Upper lobe of right lung (tissue), 1 donor: ENCODE data around the gene PCTP. TPM values are rescaled to one million over a fixed set of nuclear protein-coding genes. Genes with fewer than 3 reads are reported as not detected.

ENCODE experiments used
- ATAC-seq: fragments of 200-7000 bp; cut with Tn5 transposase; one replicate; pipeline ENCODE4 v1.9.1; 2020; ENCODE audit warnings: mild to moderate bottlenecking, moderate library complexity
- DNase-seq: peaks from one replicate; pipeline ENCODE4 v3.0.0-alpha.2; 2020
- H3K27ac ChIP-seq: fragments of 200-600 bp; one replicate; pipeline ENCODE4 v1.8.0; 2022
- H3K27me3 ChIP-seq: fragments of 200-600 bp; one replicate; pipeline ENCODE4 v1.8.0; 2022; ENCODE audit warnings: mild to moderate bottlenecking
- H3K36me3 ChIP-seq: fragments of 200-600 bp; one replicate; pipeline ENCODE4 v1.8.0; 2022
- H3K4me1 ChIP-seq: fragments of 200-600 bp; one replicate; pipeline ENCODE4 v1.8.0; 2022
- H3K4me3 ChIP-seq: fragments of 200-600 bp; one replicate; pipeline ENCODE4 v1.8.0; 2022; ENCODE audit warnings: mild to moderate bottlenecking
- H3K9me3 ChIP-seq: fragments of 200-600 bp; one replicate; pipeline ENCODE4 v1.8.0; 2022
- CTCF ChIP-seq: fragments of 200-600 bp; IDR thresholded peaks from one replicate; pipeline ENCODE4 v1.8.0; 2022; ENCODE audit warnings: antibody characterized with exemption
- intact Hi-C: fragments of 100-400 bp; cut with DNase I; formaldehyde crosslinking; loops from one replicate; pipeline ENCODE4 v1.11.0; 2022
- total RNA-seq: library from RNA; stranded (reverse); fragmentation: NEBNext Ultra II Directional; extraction: Animal tissue kit (Norgen Biotek cat#: 25700); gene quantifications from one replicate; pipeline ENCODE4 v1.2.1, GENCODE V29; 2021
- donor health status: DM: no; HTN: yes; CAD: no; lungs with severe emphysema.

PCTP gene
- total RNA-seq, 1 donor from 2014 or later = 24.7 TPM

- Histone ChIP-seq H3K4me1 (no peaks in the 10 kb centered on the region), H3K27ac (no peak overlapping the region), H3K27me3 (no peaks in the 10 kb centered on the region), H3K4me3 (no peak overlapping the region), H3K36me3 (peaks cover 60% of the 10 kb centered on the region), H3K9me3 (no peaks in the 10 kb centered on the region)
- DNase-seq (no peak), ATAC-seq (peak; percentile 32)
- TF ChIP-seq CTCF = no peak
- intact Hi-C loops = loop anchor here (10.0 kb wide), 1 partner anchor 251 kb away; no protein-coding TSS in a partner anchor
These were observed 25.4 kb downstream of the PCTP start for GRCh38 chr17:55776271-55776670.

- intact Hi-C loops = loop anchor here (10.0 kb wide), 1 partner anchor 253 kb away; no protein-coding TSS in a partner anchor
- Histone ChIP-seq H3K27ac (no peak overlapping the region), H3K4me1 (no peaks in the 10 kb centered on the region), H3K36me3 (peaks cover 49% of the 10 kb centered on the region), H3K9me3 (no peaks in the 10 kb centered on the region), H3K4me3 (no peak overlapping the region), H3K27me3 (no peaks in the 10 kb centered on the region)
- no peak for TF ChIP-seq CTCF
- ATAC-seq (no peak), DNase-seq (no peak)
These were observed 26.7 kb downstream of the PCTP start for GRCh38 chr17:55777471-55777971.

GRCh38 chr17:55778389-55779118, 27.7 kb downstream of the PCTP start:
- intact Hi-C loops = loop anchor here (10.0 kb wide), 1 partner anchor 254 kb away; no protein-coding TSS in a partner anchor
- Histone ChIP-seq H3K4me3 (no peak overlapping the region), H3K9me3 (no peaks in the 10 kb centered on the region), H3K27ac (no peak overlapping the region), H3K4me1 (peaks cover 3% of the 10 kb centered on the region), H3K27me3 (no peaks in the 10 kb centered on the region), H3K36me3 (peaks cover 39% of the 10 kb centered on the region)
- no peak for ATAC-seq
- TF ChIP-seq CTCF = no peak
- DNase-seq = no peak

- ATAC-seq (peak; percentile 72), DNase-seq (peak; percentile 62)
- no peak overlapping the region for H3K27ac ChIP-seq
- no peak for TF ChIP-seq CTCF
- H3K4me1 ChIP-seq = peaks cover 4% of the 10 kb centered on the region
- H3K36me3 ChIP-seq = no peaks in the 10 kb centered on the region
- no peaks in the 10 kb centered on the region for H3K9me3 ChIP-seq
- H3K4me3 ChIP-seq = no peak overlapping the region
- H3K27me3 ChIP-seq = no peaks in the 10 kb centered on the region
- intact Hi-C loops = no loop called here
These were observed 32.9 kb downstream of the PCTP start for GRCh38 chr17:55783684-55784245.

GRCh38 chr17:55784666-55785065, 33.8 kb downstream of the PCTP start:
- DNase-seq (no peak), ATAC-seq (no peak)
- TF ChIP-seq CTCF = no peak
- H3K27ac ChIP-seq = no peak overlapping the region
- no peaks in the 10 kb centered on the region for H3K9me3 ChIP-seq
- peaks cover 4% of the 10 kb centered on the region for H3K4me1 ChIP-seq
- no peak overlapping the region for H3K4me3 ChIP-seq
- H3K36me3 ChIP-seq = no peaks in the 10 kb centered on the region
- H3K27me3 ChIP-seq = no peaks in the 10 kb centered on the region
- intact Hi-C loops = no loop called here
